T1000 (cell line): ENCODE measurements around the gene LRRTM4.
"Not testable (repeated sequence)": the region's sequence is repeated elsewhere in the genome, so short reads cannot be mapped to it uniquely, and the experiment has no call there.

Experiments used
- DNase-seq: peaks from one replicate; lab custom pipeline; 2025; ENCODE audit warnings: mixed read lengths; lab: John Stamatoyannopoulos, UW

Gene LRRTM4

DNA sequence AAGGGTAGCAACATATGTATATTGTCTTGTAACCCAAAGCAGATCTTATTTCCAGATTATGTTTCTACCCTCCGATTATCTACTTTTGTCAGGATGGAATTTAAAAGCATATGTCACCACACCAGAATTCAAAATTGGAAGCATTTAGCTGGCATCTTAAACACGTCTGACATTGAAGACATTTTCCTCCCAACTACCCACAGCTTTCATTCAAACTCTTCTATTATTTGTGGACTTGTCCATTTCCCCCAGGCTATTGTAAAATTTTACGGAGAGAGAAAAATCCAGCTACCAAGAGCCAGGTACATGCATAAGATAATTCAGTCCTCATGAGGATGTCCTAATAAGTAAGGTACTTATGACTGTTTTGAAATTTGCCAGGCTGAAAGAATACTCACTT lies 659.3 kb downstream of the LRRTM4 start:
- no peak for DNase-seq

DNA sequence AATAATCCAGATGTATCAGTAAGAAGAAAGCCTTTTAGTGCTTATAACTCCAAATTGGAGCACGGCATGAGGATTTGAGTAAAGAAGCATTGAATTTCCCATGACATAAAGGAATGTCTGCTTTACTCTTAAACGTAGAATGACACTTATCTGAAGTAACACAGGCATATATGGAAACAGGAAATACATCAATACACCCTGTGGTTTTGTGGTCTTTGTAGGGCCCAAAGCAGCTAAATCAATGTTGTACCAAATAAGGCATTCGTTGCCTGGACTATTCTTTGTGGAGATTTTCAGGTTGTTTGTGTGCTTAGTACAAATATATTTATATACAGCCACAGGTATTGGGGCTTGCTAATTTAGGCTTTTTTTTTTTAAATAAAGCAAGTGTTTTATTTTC lies 660.5 kb downstream of the LRRTM4 start:
- no peak for DNase-seq

DNA sequence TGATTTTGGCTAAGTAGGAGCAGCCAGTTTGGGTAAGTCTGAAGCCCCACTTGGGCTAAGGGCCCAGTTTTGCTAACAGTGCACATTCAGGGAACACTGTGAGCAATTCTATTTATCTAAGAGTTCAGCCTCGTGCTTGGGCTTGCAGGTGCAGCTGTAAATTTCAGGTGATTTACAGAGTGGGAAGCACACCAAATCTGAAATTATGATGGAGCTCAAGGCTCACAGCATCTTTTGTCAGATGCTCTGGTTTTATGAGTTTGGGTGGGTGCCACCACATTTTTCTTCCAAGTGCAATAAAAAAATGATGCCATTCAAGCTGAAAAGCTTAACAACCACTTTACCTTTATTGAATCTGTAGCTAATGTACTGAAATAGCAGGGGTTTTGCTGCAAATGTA lies 671.2 kb downstream of the LRRTM4 start:
- no peak for DNase-seq

DNA sequence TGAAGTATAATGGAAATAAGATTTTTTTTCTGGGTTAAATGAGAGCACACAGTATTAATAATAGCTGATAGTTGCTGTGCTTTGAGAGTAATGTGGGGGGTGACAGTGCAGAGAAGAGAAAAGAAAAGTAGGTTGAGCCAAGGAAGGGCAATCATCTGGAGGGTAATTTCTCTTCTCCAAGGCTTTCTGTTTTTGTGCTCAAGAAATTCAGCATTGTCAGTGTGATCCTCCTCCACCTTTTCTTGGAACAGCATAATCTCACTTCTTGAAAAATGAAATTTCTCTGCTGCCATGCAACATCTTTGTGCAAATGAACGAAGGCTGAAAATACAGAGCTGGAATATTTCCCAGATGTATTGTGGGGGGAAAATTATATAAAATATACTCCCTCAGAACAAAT lies 673.1 kb downstream of the LRRTM4 start:
- DNase-seq, result no peak

DNA sequence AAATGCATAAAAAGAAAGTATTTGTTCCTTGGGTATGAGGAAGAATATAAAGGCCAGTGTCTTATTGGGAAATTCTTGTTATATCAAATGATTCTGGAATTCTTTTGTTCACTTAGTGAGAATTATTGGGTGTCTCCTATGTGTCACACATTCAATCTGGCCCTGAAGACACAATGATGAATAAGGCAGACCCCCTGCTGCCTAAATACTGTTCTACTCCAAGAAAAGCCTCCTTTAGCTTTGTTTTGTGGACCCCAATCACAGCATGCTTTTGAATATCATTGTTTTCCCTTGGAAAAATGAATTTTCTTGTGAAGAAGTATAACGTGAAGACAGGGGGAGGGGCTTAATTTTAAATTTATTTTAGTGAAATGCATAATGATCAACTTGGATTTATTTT lies 682.4 kb downstream of the LRRTM4 start:
- no peak for DNase-seq

DNA sequence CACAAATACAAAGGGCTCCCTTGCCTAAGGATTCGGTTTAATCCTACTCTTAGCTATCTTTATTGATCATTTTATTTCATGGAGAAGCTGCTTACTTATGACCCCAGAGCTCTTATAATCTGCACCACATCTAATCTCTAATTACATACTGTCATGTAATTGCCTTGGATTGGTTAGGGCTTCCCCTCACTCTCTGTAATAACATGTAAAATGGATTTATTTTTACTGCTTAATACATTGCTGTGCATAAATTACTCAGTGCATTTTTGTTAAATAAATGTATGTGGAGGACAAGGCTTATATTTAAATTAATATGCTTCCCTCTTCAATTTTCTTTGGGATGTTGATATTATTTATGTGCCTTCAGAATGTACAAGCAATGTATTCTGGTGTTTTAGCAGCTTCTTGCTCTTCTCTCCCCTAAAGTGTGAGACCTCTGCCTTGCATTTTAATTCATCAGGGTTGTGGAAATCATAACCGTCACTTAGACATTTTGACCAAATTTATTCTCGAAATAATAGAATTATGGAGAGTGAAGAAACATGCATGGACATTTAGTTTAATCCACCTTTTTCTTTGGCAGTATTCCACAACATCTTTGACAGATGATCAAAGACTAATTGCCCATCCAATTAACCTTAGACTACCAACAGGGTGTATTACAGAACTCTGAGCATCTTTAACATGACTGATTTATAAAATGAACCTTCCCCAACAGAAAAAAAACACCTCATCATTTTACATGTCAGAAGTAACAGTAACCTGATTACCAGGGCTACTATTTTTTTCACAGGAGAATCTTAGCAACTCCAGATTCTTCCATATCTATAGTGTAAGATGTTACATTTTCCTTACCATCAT lies 692.6 kb downstream of the LRRTM4 start:
- DNase-seq, result no peak

DNA sequence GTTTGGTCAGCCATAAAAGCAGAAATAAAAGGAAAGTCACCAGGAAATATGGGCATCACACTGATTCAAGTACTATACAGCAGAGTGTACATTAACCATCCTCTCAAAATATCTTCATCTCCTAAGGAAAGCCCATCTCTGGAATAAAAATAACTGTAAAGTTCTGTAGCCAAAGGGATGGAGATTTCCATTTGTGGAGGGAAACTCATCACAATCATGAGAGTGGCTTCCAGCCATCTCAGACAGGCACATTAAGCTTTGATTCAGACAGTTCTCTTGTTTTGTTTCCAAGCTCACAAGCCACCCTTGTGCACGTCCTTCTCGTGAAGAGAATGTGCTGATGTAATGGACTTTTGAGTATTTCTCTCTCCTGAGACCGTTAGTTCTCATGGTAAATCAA lies 695.5 kb downstream of the LRRTM4 start:
- DNase-seq, result no peak

DNA sequence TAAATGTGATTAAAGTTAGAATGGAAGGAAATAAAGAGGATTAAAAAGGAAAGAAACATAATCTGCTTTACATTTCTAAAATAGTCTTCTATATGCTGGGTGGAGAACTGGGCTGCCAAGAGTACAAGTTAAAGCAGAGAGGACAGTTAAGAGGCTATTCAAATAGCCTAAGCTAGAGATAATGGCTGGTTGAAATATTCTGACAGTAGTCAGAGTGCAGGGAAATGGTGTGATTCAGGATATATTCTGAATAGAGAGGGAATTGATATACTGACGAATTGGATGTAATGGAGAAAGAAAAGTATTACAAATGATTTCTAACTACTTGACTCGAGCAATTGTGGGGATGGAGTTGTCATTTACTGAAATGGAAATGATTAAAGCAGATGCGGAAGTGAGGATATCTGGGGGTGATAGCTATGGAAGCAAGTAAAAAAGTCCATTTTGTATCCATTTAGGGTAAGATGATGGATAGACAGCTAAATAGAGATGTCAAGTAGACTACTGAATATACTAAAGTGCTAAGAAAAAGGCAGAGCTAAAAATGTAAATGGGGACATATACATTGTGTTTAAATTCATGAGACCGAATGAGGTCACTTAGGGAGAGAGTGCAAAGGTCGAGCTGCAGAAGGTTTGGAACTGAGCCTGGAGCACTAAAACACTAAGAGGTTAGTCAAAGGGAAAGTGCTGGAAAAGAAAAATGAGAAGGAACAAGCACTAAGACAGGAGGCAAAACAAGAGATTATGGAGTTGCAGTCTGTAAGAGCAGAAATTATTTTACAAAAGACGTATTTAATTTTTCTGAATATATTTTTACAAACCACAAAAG lies 696.8 kb downstream of the LRRTM4 start:
- DNase-seq, result no peak

DNA sequence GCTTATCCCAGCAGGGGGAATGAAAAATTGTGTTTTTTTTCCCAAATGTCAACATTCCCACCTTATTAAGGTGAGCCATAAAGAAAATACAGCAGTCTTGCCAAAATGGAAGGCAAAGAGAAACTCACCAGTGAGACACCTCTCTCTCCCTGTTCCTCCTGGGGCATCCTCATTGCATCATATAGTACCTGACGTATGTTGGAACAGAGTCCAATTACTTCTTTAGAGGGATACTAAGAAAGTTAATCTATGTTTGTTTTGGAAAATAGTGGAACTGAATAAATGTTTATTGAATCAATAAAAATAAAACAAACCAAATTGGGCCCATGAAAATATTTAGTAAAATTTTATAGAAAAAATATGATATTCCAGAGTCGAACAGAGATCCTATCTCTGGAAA lies 700.4 kb downstream of the LRRTM4 start:
- DNase-seq, result no peak

DNA sequence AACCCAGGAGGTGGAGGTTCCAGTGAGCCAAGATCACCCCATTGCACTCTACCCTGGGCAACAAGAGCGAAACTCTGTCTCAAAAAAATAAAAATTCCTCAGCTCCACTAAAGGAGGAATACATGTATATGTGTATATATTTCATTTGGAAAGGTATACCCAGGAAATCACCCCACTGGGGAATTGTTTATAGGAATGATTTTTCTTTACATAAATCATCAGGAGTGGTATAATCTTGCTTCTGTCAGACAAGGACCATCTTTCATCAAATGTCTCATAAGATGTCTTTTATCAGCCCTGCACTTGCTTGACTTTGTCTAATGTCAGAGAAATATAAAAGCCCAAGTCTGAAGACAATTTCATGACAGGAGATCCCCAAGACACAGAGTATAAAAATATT lies 709.1 kb downstream of the LRRTM4 start:
- no peak for DNase-seq

DNA sequence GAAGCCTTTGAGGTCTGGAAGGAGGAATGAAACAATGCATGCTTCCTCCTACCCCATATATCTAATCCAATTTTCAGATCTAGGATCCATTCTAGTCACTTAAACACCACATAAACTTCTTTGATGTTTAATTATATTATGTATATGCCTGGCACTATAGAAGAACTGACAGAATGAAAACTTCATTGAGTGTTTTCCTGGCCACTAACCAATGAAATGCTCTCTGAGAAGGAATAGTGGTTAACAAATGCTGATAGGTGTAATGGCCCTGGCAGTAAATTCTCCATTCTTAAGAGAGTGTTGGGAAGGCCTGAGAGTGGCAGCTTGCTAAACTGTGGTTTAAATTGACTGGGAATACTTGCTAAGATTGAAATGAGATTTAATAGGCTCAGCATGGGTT lies 710.0 kb downstream of the LRRTM4 start:
- no peak for DNase-seq

DNA sequence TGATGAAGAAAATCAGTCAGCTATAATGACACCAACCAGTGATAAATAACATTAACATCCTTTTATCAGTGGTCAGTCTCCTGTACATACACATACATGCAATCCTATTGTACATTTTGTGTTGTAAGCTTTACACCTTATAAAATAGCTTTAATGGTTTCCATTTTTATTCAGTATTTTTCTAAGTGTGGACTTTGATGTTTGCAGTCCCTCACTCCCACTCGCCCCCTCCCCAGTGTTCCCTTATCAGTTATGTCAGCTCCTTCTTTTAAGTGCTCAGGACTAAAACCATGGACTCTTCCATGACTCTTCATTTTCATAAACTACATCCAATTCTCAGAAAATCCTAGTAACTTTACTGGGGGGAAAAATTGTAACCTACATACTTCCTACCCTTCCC lies 713.0 kb downstream of the LRRTM4 start:
- no peak for DNase-seq

DNA sequence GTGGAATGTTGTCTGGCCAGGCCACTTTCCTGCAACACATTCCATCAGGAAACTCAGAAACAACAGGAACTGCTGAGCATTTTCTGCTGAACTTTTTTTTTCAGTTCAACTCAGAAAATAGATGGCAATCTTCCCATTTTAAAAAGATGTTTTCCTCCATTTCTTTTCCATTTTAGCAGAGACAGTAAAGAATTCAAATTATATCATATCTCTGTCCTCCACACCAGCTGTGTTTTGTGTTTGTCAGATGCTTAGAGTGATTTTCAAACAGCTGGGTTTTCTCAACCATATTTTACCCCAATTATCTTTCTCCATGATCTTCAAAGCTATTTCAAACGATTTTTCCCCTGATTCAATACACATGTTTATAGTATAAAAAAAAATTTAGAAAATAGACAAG lies 713.4 kb downstream of the LRRTM4 start:
- no peak for DNase-seq

DNA sequence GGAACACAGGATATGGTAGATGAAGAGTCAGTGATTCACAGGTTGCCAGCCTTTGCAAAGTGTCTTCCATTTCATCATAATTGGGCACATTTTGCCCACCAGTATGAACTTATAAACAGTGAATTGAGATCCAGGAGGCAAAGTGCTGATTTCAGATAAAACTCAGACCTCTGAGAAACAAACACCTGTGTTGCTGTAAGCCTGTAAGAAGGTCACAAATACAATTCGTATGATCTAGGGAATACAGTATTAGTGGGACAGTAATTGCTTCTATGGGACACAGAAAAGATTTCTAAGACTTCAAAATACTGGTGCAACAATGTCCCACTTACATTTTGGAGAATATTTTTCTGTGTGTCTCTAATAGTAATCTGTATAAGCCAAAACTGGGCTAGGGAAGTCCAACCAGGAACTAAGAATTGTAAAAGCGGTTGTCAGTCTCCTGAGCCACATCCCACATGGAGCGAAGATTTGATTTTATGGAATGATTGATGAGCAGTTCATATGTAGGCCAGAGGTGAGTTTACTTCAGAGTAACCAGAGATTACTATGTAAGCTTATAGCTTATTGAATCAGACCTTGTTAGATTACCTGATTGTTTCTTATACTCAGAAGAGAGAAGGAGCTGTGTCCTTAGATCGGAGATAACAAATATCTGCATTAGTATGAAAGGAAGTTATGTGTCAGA lies 728.4 kb downstream of the LRRTM4 start:
- no peak for DNase-seq

DNA sequence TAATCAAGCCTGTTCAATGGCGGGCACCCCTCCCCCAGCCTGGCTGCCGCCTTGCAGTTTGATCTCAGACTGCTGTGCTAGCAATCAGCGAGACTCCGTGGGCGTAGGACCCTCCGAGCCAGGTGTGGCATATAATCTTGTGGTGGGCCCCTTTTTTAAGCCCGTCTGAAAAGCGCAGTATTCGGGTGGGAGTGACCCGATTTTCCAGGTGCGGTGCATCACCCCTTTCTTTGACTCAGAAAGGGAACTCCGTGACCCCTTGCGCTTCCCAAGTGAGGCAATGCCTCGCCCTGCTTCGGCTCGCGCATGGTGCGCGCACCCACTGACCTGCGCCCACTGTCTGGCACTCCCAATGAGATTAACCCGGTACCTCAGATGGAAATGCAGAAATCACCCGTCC lies 740.9 kb downstream of the LRRTM4 start:
- DNase-seq, result not testable (repeated sequence)

DNA sequence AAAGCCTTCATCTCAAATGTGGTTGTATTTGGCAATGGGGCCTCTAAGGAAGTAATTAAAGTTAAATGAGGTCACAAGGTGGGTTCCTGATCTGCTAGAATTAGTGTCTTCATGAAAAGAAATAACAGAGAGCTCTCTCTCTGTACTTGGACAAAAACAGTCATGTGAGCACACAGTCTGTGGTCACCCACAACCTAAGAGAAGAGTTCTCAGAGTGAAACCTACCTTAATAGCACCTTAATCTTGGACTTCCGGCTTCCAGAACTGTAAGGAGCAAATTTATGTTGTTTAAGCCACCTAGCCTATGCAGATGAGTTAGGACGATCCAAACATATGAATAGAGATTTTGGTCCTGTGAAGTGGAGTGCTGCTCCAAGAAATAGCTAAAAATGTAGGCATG lies 758.9 kb downstream of the LRRTM4 start:
- no peak for DNase-seq

DNA sequence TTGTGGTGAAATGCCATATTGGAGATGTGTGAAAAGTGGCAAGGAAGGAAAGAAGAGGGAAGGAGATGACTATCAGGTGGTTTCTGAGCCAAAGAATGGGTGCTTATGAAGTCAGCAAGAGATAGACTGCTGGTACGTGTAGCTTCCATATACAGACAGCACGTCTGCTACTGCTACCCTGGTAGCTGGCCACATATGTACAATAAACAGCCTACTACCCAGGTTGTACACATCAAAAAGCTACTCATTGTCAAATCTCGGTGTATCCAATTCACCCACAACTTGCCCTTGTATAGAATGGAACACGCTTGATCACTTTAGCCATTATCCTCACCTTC lies 761.8 kb downstream of the LRRTM4 start:
- DNase-seq, result no peak

DNA sequence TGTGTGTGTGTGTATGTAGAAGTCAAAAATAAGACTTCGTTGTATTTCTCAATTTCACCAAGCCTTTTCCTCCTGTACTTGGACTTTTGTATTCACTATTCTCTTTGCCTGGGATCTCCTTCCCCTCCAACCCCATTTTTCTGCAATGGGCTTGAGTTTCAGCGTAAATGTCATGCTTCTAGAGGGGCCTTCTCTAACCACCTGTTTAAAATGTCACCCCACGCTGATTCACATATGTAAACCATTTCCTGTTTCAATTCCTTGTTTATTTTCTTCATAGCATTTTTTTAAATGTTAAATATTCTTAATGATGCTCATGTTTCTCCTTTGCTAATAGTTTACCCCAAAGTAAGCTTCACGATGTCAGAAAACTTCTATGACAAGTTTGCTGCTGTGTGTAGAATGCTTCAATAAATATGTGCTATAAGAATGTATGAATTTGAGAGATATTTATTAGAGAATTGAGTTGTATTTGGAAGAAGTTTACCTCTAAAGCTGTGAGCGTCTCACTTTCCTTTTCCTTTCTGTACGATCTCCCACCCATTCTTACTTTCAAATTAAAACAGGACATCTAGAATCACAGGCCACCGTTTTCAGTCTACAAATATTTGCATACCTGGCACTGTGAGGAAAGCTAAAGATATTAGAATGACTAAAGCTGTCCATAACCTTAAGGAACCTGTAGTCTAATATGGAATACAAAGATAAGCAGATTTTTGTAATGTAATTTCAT lies 762.4 kb downstream of the LRRTM4 start:
- no peak for DNase-seq

DNA sequence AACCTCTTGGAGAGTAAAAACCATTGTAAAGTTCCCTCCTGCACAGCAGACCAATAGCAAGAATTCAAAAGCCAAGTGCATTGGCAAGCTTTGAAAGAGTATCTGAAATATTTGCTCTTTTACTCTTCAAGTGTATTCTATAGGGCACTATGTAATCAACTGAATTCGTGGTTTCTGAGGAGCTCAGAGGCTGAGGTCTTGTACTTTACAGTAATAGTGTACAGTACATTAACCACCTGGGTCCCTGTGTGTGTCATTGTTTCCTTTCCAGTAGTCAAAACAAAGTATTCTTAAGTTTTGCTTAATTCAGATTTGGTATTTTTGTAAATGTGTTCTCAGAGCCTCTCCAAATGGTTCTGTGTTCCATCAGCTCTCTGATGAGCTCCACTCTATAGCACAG lies 769.7 kb downstream of the LRRTM4 start:
- no peak for DNase-seq

DNA sequence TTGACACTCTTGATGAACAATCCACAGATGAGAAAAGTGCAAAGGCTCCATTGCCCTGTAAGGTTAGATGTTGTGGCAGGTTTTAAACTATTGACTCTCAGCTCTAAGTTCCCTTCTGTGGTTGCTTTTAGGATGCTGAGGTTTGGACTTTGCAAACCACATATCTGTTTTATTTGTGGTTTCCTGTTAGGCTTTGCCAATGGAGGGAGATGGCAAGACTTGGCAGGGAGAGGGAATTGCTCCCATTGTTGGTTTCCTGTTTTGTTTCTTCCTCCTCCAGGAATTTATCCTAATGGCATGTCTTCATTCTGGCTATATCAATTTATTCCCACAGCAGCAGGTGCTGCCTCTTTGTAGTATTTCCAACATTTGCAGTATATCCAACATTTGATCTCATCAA lies 772.3 kb downstream of the LRRTM4 start:
- no peak for DNase-seq

DNA sequence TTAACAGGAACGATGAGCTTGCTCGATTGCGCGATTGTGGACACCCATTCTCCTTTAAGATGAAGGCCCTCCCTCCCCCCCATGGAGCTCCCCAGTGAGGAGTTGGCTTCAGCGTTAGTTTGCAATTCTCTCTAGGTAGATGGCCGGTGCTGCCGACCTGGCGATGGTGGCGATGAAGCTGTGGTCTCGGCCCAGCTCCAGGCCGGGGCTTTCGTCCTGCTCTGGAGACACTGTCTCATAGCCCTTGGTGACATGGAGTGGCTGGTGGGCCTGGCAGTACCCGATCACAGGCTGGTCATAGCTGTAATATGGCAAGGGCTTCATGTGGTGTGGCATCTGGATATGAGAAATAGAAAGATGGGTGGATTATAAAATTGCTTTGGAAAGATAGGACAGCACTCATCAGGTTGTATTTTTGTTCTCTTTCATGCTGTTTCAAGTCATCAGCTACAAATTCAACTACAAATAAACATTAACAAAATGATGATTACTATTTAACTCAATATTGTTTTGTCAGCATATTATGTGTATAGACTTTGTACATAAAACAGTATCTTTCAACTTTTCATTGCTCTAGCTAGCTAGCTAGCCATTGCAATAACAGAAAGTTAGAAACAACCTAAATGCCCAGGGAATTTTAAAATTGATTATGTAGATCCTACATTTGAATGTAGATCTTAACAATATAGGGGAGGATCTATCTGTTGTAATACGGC lies 773.4 kb downstream of the LRRTM4 start:
- no peak for DNase-seq

DNA sequence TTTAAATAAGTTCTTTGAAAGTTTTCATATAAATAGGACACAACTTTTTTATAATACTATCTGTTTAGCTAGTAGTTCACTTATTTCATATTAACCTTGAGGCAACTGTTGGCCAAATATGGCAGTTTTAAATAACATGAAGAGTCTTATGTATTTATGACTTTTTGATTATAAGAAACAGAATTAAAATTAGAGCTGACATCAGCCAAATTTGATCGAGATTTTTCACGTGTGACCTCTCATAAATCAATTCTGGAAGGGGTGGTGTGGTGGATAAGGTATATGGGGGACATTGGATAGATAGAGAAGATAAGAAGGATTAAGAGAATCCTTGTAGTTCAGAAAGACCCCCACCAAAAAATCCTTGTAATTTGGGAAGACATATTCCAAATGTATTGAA lies 776.6 kb downstream of the LRRTM4 start:
- DNase-seq, result no peak
